Neural progenitor cell (in vitro differentiated cells): ENCODE results near the gene ABCA1. TPM values are rescaled to one million over a fixed set of nuclear protein-coding genes. Genes with fewer than 3 reads are reported as not detected.

Source experiments
- DNase-seq: peaks from one replicate; pipeline ENCODE4 v3.0.0-alpha.2; 2016; ENCODE audit warnings: low spot score
- H2AFZ ChIP-seq: fragments of 200-600 bp; sonication (generic); replicated peaks from 2 replicates; pipeline ENCODE4 v1.6.1; 2016; ENCODE audit warnings: antibody characterized with exemption
- H3F3A ChIP-seq: fragments of 200-600 bp; sonication (generic); 2 replicates; pipeline ENCODE4 v1.6.1; 2016; ENCODE audit warnings: antibody characterized with exemption, low read depth
- H3K27ac ChIP-seq: fragments of 200-600 bp; sonication (generic); 2 replicates; pipeline ENCODE4 v1.5.1; 2016; ENCODE audit warnings: mild to moderate bottlenecking
- H3K27me3 ChIP-seq: fragments of 200-600 bp; sonication (generic); 2 replicates; pipeline ENCODE4 v1.6.1; 2016; ENCODE audit warnings: mild to moderate bottlenecking, moderate library complexity
- H3K36me3 ChIP-seq: fragments of 200-600 bp; sonication (generic); 2 replicates; pipeline ENCODE4 v1.5.1; 2016
- H3K4me1 ChIP-seq: fragments of 200-600 bp; sonication (generic); 2 replicates; pipeline ENCODE4 v1.6.1; 2016; ENCODE audit warnings: mixed run types
- H3K4me2 ChIP-seq: fragments of 200-600 bp; sonication (generic); 2 replicates; pipeline ENCODE4 v1.6.1; 2016
- H3K4me3 ChIP-seq: fragments of 200-600 bp; sonication (generic); 2 replicates; pipeline ENCODE4 v1.5.1; 2016
- H3K79me2 ChIP-seq: fragments of 200-600 bp; sonication (generic); 2 replicates; pipeline ENCODE4 v1.6.1; 2016; ENCODE audit warnings: low read depth
- H3K9ac ChIP-seq: fragments of 200-600 bp; sonication (generic); 2 replicates; pipeline ENCODE4 v1.6.1; 2016
- H3K9me3 ChIP-seq: fragments of 200-600 bp; sonication (generic); 2 replicates; pipeline ENCODE4 v1.5.1; 2016; ENCODE audit warnings: low read depth
- H4K20me1 ChIP-seq: fragments of 200-600 bp; sonication (generic); 2 replicates; pipeline ENCODE4 v1.6.1; 2016; ENCODE audit warnings: low read depth
- H3K27ac Mint-ChIP-seq: 3 replicates; pipeline ENCODE4 v1.8.0; 2021; ENCODE audit warnings: mixed read lengths
- H3K27me3 Mint-ChIP-seq: 2 replicates; pipeline ENCODE4 v1.8.0; 2022; ENCODE audit warnings: low read depth, mild to moderate bottlenecking, inconsistent platforms, moderate library complexity, mixed read lengths; ENCODE audit not compliant: insufficient read depth
- H3K36me3 Mint-ChIP-seq: 3 replicates; pipeline ENCODE4 v1.8.0; 2021; ENCODE audit warnings: mixed read lengths
- H3K4me1 Mint-ChIP-seq: 3 replicates; pipeline ENCODE4 v1.8.0; 2021; ENCODE audit warnings: mixed read lengths
- H3K4me3 Mint-ChIP-seq: 3 replicates; pipeline ENCODE4 v1.8.0; 2021; ENCODE audit warnings: mild to moderate bottlenecking, moderate library complexity, mixed read lengths
- H3K9me3 Mint-ChIP-seq: 3 replicates; pipeline ENCODE4 v1.8.0; 2020; ENCODE audit warnings: mixed read lengths
- EZH2 ChIP-seq: fragments of 200-600 bp; sonication (generic); IDR thresholded peaks from 2 replicates; pipeline ENCODE4 v1.6.1; 2017; ENCODE audit warnings: antibody characterized with exemption, mild to moderate bottlenecking, moderate library complexity
- EZH2phosphoT487 ChIP-seq: fragments of 200-600 bp; sonication (generic); IDR thresholded peaks from 2 replicates; pipeline ENCODE4 v1.6.1; 2017; ENCODE audit warnings: antibody characterized with exemption
- total RNA-seq: library from RNA; depleted of rRNA; stranded (reverse); fragments of >200 nt; gene quantifications from 2 replicates; pipeline ENCODE4 v1.2.3, GENCODE V29; 2015; ENCODE audit warnings: low replicate concordance
- TF ChIP-seq, protein P1 (sequence below): fragments of 200-600 bp; sonication (generic); IDR thresholded peaks from 2 replicates; pipeline ENCODE4 v1.5.1; 2017; ENCODE audit warnings: antibody characterized with exemption, mild to moderate bottlenecking

Gene ABCA1
- total RNA-seq, 1 donor from 2014 or later, result 32.4 TPM

- Histone ChIP-seq H3K4me1 (peaks cover 14% of the 10 kb centered on the region), H4K20me1 (no peaks in the 10 kb centered on the region), H3K27me3 (no peaks in the 10 kb centered on the region), H3K9ac (peak within 1 kb of the TSS; percentile 5), H3K4me2 (peak within 1 kb of the TSS; percentile 91), H3F3A (peaks cover 12% of the 10 kb centered on the region), H3K4me3 (peak within 1 kb of the TSS; percentile 82), H3K79me2 (peaks cover 6% of the 10 kb centered on the region), H3K36me3 (no peaks in the 10 kb centered on the region), H3K9me3 (no peaks in the 10 kb centered on the region), H2AFZ (peak within 1 kb of the TSS; percentile 94), H3K27ac (no peak within 1 kb of the TSS)
- no peaks in the 10 kb centered on the region for H3K27me3 Mint-ChIP-seq
- H3K4me1 Mint-ChIP-seq, result peaks cover 15% of the 10 kb centered on the region
- H3K4me3 Mint-ChIP-seq, result peak within 1 kb of the TSS; percentile 95
- H3K27ac Mint-ChIP-seq, result no peak within 1 kb of the TSS
- DNase-seq, result peak; percentile 85
- TF ChIP-seq EZH2phosphoT487, result no peak
- TF ChIP-seq, protein P1, sequence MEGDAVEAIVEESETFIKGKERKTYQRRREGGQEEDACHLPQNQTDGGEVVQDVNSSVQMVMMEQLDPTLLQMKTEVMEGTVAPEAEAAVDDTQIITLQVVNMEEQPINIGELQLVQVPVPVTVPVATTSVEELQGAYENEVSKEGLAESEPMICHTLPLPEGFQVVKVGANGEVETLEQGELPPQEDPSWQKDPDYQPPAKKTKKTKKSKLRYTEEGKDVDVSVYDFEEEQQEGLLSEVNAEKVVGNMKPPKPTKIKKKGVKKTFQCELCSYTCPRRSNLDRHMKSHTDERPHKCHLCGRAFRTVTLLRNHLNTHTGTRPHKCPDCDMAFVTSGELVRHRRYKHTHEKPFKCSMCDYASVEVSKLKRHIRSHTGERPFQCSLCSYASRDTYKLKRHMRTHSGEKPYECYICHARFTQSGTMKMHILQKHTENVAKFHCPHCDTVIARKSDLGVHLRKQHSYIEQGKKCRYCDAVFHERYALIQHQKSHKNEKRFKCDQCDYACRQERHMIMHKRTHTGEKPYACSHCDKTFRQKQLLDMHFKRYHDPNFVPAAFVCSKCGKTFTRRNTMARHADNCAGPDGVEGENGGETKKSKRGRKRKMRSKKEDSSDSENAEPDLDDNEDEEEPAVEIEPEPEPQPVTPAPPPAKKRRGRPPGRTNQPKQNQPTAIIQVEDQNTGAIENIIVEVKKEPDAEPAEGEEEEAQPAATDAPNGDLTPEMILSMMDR, result no peak
- peak; percentile 42 for TF ChIP-seq EZH2
- no peaks in the 10 kb centered on the region for H3K9me3 Mint-ChIP-seq
- H3K36me3 Mint-ChIP-seq, result peaks cover 2% of the 10 kb centered on the region
Measured at GRCh38 chr9:104747565-104748358, 180.2 kb downstream of the ABCA1 start, which contains the start of gene NIPSNAP3A. Gene NIPSNAP3A (plus strand): TSS chr9:104747683. CDS start chr9:104747793, 110 bp downstream.

DNA sequence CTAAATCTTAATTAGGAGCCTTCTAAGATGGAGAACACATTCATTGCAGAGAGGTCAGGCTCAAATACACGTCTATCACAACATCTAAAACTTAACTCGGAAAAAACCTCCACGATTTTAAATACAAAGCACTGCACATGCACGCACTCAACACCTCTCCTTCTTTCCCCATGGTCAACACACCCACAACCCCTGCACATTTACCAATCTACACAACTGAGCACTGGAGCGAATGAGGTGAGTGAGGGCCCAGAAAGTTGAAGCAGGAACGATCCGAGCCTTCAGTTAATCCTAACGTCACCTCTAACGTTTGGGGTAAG is 180.8 kb downstream of the ABCA1 start:
- peak overlapping the region; percentile 94 for H2AFZ ChIP-seq
- no peaks in the 10 kb centered on the region for H4K20me1 ChIP-seq
- H3K27ac ChIP-seq, result no peak overlapping the region

DNA sequence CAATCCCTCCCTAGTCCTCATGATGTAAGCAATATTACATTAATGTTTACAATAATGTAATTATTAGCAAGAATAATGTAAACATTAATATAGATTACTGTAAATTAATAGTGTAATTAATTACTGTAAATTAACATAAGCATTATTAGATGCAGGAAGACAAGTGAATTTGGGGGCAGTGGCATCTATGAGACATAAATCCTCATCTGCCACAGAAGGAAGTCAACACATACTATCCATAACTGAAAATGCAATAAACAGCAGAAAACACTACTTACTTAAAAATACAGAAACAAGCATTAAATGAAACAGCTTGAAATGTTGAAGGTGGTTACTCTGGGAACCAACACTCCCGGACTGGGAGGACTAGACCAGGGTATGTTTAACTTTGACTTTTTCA is 181.2 kb downstream of the ABCA1 start:
- DNase-seq, result no peak
- H4K20me1 ChIP-seq, result no peaks in the 10 kb centered on the region
- no peak overlapping the region for H3K9ac ChIP-seq
- H3K36me3 ChIP-seq, result no peaks in the 10 kb centered on the region
- no peak overlapping the region for H3K27ac ChIP-seq
- no peak overlapping the region for H3K27ac Mint-ChIP-seq
- H3K4me1 ChIP-seq, result peaks cover 14% of the 10 kb centered on the region
- peaks cover 12% of the 10 kb centered on the region for H3F3A ChIP-seq
- peaks cover 6% of the 10 kb centered on the region for H3K79me2 ChIP-seq
- no peaks in the 10 kb centered on the region for H3K27me3 ChIP-seq
- no peaks in the 10 kb centered on the region for H3K9me3 Mint-ChIP-seq
- peak overlapping the region; percentile 82 for H3K4me3 ChIP-seq
- H3K4me3 Mint-ChIP-seq, result peak overlapping the region; percentile 95
- H3K9me3 ChIP-seq, result no peaks in the 10 kb centered on the region
- no peaks in the 10 kb centered on the region for H3K36me3 Mint-ChIP-seq
- no peaks in the 10 kb centered on the region for H3K27me3 Mint-ChIP-seq
- TF ChIP-seq, protein P1, result no peak
- TF ChIP-seq EZH2phosphoT487, result no peak
- TF ChIP-seq EZH2, result no peak
- H3K4me2 ChIP-seq, result peak overlapping the region; percentile 91
- H3K4me1 Mint-ChIP-seq, result peaks cover 15% of the 10 kb centered on the region
- peak overlapping the region; percentile 94 for H2AFZ ChIP-seq

More for the DNA sequence above, 180.8 kb downstream of the ABCA1 start:
- no peaks in the 10 kb centered on the region for H3K9me3 ChIP-seq
- peak overlapping the region; percentile 82 for H3K4me3 ChIP-seq
- Mint-ChIP-seq H3K27me3 (no peaks in the 10 kb centered on the region), H3K36me3 (peaks cover 2% of the 10 kb centered on the region), H3K4me1 (peaks cover 15% of the 10 kb centered on the region), H3K9me3 (no peaks in the 10 kb centered on the region), H3K27ac (no peak overlapping the region), H3K4me3 (peak overlapping the region; percentile 95)
- peak overlapping the region; percentile 91 for H3K4me2 ChIP-seq
- peaks cover 6% of the 10 kb centered on the region for H3K79me2 ChIP-seq
- TF ChIP-seq EZH2 (no peak), EZH2phosphoT487 (no peak)
- TF ChIP-seq, protein P1, result no peak
- no peak for DNase-seq
- no peaks in the 10 kb centered on the region for H3K27me3 ChIP-seq
- H3K9ac ChIP-seq, result no peak overlapping the region
- H3K4me1 ChIP-seq, result peaks cover 14% of the 10 kb centered on the region
- H3K36me3 ChIP-seq, result no peaks in the 10 kb centered on the region
- H3F3A ChIP-seq, result peaks cover 12% of the 10 kb centered on the region
